ENCODE results near the gene PIEZO2.

- TF ChIP-seq YY1 (IDR thresholded peaks at IDR 0.05; ENCODE audit: insufficient read depth, insufficient read length) (no peak), SUZ12 (IDR thresholded peaks at IDR 0.05; ENCODE audit: extremely low read depth, insufficient read depth, insufficient read length) (no peak)
Observed at GRCh38 chr18:11136241-11136640, 13.1 kb downstream of the PIEZO2 start.

All from NT2/D1 (cell line).